Ascending aorta (tissue), 2 donors: Measurements from ENCODE around the gene CRISPLD2. TPM values are rescaled to one million over a fixed set of nuclear protein-coding genes. Genes with fewer than 3 reads are reported as not detected.

Experiments
- DNase-seq, 2 donors: peaks; one replicate each; pipeline ENCODE4 v3.0.0-alpha.2; 2019; ENCODE audit warnings: low spot score in 2 of 2
- H3K27ac ChIP-seq, 2 donors: fragments of 200-600 bp; sonication (generic); one replicate each; pipeline ENCODE4 v1.5.1; 2016 to 2017; ENCODE audit warnings: mild to moderate bottlenecking in 1 of 2
- H3K27me3 ChIP-seq: fragments of 200-600 bp; sonication (generic); one replicate; pipeline ENCODE4 v1.5.1; 2017
- H3K36me3 ChIP-seq, 2 donors: fragments of 200-600 bp; sonication (generic); one replicate each; pipeline ENCODE4 v1.5.1; 2016
- H3K4me1 ChIP-seq, 2 donors: fragments of 200-600 bp; sonication (generic); one replicate each; pipeline ENCODE4 v1.5.1; 2016 to 2017; ENCODE audit warnings: mild to moderate bottlenecking in 1 of 2
- H3K4me3 ChIP-seq, 2 donors: fragments of 200-600 bp; sonication (generic); one replicate each; pipeline ENCODE4 v1.5.1; 2016 to 2017; ENCODE audit warnings: mild to moderate bottlenecking in 1 of 2
- H3K9me3 ChIP-seq, 2 donors: fragments of 200-600 bp; sonication (generic); one replicate each; pipeline ENCODE4 v1.5.1; 2016
- intact Hi-C: fragments of 100-400 bp; cut with DNase I; formaldehyde crosslinking; loops from one replicate; pipeline ENCODE4 v1.15.1; 2023
- total RNA-seq: library from RNA; depleted of rRNA; stranded (reverse); fragments of >200 nt; gene quantifications from one replicate; pipeline ENCODE4 v1.1.0, GENCODE V29; 2016
- TF ChIP-seq, protein P1 (sequence below), 3 experiments: fragments of 200-600 bp in 2 of 3; fragments of 450-650 bp in 1 of 3; sonication (generic) in 2 of 3; IDR thresholded peaks; one replicate each; pipeline ENCODE4 v1.5.1; 2016 to 2019; ENCODE audit warnings: antibody characterized with exemption in 3 of 3, mild to moderate bottlenecking in 1 of 3, moderate library complexity in 1 of 3

Gene CRISPLD2
- total RNA-seq, 1 donor from 2014 or later: 204 TPM

- H3K27ac ChIP-seq: no peak overlapping the region
- intact Hi-C loops: no loop called here
These were observed 130.1 kb downstream of the CRISPLD2 start for GRCh38 chr16:84949772-84950436.

DNA sequence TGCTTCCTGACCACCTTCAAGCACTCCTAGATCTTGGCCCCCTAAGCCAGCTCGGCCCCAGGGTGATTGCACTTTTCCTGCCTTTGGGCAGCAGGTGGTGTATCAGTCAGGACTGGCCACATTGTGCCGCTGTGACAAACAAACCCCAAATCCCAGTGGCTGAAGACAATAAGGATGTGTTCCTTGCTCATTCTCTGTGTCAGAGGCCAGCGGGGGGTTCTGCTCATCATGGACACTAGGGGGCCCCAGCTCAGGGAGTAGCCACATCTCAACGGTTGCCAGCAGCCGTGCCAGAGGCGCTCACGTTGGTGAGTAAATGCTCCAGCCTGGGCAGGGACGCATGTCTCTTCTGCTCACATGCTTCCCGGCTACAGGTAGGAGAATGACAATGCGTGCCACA is 131.1 kb downstream of the CRISPLD2 start:
- Histone ChIP-seq H3K9me3 (no peaks in the 10 kb centered on the region), H3K4me3 (no peak overlapping the region), H3K27me3 (no peaks in the 10 kb centered on the region), H3K4me1 (peaks cover 0 to 6% of the 10 kb centered on the region in 2 donors), H3K36me3 (no peaks in the 10 kb centered on the region), H3K27ac (no peak overlapping the region)
- TF ChIP-seq, protein P1, sequence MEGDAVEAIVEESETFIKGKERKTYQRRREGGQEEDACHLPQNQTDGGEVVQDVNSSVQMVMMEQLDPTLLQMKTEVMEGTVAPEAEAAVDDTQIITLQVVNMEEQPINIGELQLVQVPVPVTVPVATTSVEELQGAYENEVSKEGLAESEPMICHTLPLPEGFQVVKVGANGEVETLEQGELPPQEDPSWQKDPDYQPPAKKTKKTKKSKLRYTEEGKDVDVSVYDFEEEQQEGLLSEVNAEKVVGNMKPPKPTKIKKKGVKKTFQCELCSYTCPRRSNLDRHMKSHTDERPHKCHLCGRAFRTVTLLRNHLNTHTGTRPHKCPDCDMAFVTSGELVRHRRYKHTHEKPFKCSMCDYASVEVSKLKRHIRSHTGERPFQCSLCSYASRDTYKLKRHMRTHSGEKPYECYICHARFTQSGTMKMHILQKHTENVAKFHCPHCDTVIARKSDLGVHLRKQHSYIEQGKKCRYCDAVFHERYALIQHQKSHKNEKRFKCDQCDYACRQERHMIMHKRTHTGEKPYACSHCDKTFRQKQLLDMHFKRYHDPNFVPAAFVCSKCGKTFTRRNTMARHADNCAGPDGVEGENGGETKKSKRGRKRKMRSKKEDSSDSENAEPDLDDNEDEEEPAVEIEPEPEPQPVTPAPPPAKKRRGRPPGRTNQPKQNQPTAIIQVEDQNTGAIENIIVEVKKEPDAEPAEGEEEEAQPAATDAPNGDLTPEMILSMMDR (IDR thresholded peaks at IDR 0.05): no peak
- intact Hi-C loops: no loop called here
- no peak for DNase-seq

More at GRCh38 chr16:84949772-84950436, 130.1 kb downstream of the CRISPLD2 start:
- peaks cover 0 to 6% of the 10 kb centered on the region in 2 donors for H3K4me1 ChIP-seq
- TF ChIP-seq, protein P1 (IDR thresholded peaks at IDR 0.05): no peak
- no peaks in the 10 kb centered on the region for H3K27me3 ChIP-seq
- no peak overlapping the region for H3K4me3 ChIP-seq
- no peaks in the 10 kb centered on the region for H3K36me3 ChIP-seq
- no peaks in the 10 kb centered on the region for H3K9me3 ChIP-seq
- DNase-seq: no peak

DNA sequence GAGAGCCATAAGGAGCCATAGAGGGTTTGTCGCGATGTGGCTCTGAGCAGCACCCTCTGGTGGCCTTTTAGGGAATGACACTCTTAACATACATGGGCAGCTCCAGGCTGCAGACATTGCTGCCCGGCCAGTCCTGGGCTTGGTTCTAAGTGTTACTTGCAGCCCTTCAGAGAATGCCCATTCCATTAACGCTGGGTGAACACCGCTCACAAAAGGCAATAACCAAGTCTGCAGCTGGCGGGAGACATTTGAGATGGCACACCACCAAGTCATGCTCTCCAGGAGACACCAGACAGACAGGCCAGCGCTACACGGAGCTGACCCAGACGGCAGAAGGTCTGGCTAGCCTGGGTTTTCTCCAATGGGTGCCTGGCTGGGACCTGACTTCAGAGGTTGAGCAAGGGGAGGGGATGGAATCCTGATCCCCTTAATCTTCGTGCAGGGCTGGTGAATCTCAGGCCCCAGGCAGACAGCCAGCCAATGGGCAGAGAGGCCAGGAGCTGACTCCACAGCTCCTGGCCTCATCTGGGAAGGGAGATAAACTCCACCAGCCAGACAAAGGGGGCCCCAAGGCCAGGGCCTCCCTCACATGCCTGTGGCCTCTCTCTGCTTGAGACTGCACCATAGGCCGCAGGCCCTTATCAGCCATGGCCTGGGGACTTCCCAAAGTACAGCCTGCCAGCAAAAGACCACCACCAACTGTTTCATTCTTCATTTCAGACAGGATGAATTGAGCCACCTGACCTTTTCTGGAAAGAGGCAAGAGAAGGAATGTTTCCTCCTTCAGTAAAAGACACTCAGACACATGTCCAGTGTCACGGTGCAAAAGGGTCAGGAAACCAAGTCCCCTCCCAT is 132.8 kb downstream of the CRISPLD2 start:
- H3K27ac ChIP-seq: no peak overlapping the region
- peaks cover 0 to 6% of the 10 kb centered on the region in 2 donors for H3K4me1 ChIP-seq
- H3K4me3 ChIP-seq: no peak overlapping the region
- intact Hi-C loops: loop anchor here (1.0 to 2.0 kb wide), 3 partner anchors 18 to 198 kb away; no protein-coding TSS in a partner anchor
- H3K9me3 ChIP-seq: no peaks in the 10 kb centered on the region
- TF ChIP-seq, protein P1 (IDR thresholded peaks at IDR 0.05): peak; percentile 83 to 87 (median 86)
- H3K36me3 ChIP-seq: no peaks in the 10 kb centered on the region
- DNase-seq: peak in 1 of 2 donors; percentile 88
- H3K27me3 ChIP-seq: no peaks in the 10 kb centered on the region

DNA sequence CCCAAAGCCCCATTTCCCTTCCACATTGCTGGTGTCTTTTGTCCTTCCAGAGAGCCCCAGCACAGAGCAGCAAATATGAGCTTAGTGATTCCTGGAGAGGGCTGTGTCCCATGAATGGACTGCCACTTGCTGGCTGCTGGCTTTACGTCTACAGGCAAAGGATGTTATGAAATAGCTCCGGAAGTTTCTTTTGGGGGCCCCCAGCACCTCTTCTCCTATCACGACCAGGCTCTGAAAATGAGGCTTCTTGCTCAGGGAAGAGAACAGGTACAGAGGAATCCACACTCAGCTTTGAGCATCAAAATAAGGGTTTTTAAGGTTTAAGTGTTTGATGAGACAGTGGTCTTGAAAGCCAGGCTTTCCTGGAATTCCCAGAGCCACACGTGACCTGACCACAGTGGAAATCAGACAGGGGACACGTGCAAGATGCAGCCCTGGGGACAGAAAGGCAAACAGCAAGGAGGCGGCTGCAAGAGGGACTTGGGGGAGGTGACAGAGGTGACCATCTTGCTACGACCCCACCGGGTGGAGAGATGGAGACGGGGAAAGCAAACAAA is 133.5 kb downstream of the CRISPLD2 start:
- Histone ChIP-seq H3K27ac (no peak overlapping the region), H3K36me3 (no peaks in the 10 kb centered on the region), H3K4me3 (no peak overlapping the region), H3K4me1 (peaks cover 0 to 6% of the 10 kb centered on the region in 2 donors), H3K27me3 (no peaks in the 10 kb centered on the region), H3K9me3 (no peaks in the 10 kb centered on the region)
- no peak for DNase-seq
- intact Hi-C loops: loop anchor here (2.0 kb wide), 1 partner anchor 28 kb away; no protein-coding TSS in a partner anchor
- TF ChIP-seq, protein P1 (IDR thresholded peaks at IDR 0.05): no peak

- Histone ChIP-seq H3K9me3 (no peaks in the 10 kb centered on the region), H3K36me3 (no peaks in the 10 kb centered on the region), H3K27ac (no peak overlapping the region), H3K4me1 (peaks cover 0 to 6% of the 10 kb centered on the region in 2 donors), H3K27me3 (no peaks in the 10 kb centered on the region), H3K4me3 (no peak overlapping the region)
- no peak for DNase-seq
- TF ChIP-seq, protein P1 (IDR thresholded peaks at IDR 0.05): no peak
- intact Hi-C loops: no loop called here
These were observed 135.6 kb downstream of the CRISPLD2 start for GRCh38 chr16:84955427-84955826.
